Ecto neural progenitor cell (in vitro differentiated cells): Measurements from ENCODE around the gene GPR162.
A peak's percentile ranks its signal among the peaks of the same experiment; 100 is the strongest.

ENCODE experiments used
- DNase-seq: peaks from one replicate; pipeline ENCODE4 v3.0.0-alpha.2; 2018; ENCODE audit warnings: low spot score

The GPR162 gene

GRCh38 chr12:6788972-6789924 lies 32.4 kb upstream of the GPR162 start, which contains the start of gene CD4:
Gene CD4 (plus strand): TSS chr12:6789528. CDS start chr12:6800139, 10,611 bp downstream.
- no peak for DNase-seq

GRCh38 chr12:6790496-6791150 lies 31.0 kb upstream of the GPR162 start:
- no peak for DNase-seq

- DNase-seq = no peak
Measured at GRCh38 chr12:6791931-6792520, 29.6 kb upstream of the GPR162 start.

- DNase-seq = no peak
Measured at GRCh38 chr12:6792522-6793201, 29.0 kb upstream of the GPR162 start.

GRCh38 chr12:6795088-6795487 lies 26.5 kb upstream of the GPR162 start:
- no peak for DNase-seq

- DNase-seq = no peak
Measured at GRCh38 chr12:6796576-6796975, 25.0 kb upstream of the GPR162 start.

- no peak for DNase-seq
Measured at GRCh38 chr12:6799147-6799546, 22.5 kb upstream of the GPR162 start.

- DNase-seq = no peak
Measured at GRCh38 chr12:6807170-6807569, 14.5 kb upstream of the GPR162 start.

- no peak for DNase-seq
Measured at GRCh38 chr12:6809056-6809455, 12.6 kb upstream of the GPR162 start.

- DNase-seq = no peak
Measured at GRCh38 chr12:6810758-6811157, 10.9 kb upstream of the GPR162 start.

- DNase-seq = no peak
Measured at GRCh38 chr12:6813363-6813762, 8.3 kb upstream of the GPR162 start.

- DNase-seq = no peak
Measured at GRCh38 chr12:6816598-6816997, 5.0 kb upstream of the GPR162 start.

GRCh38 chr12:6817098-6817497 lies 4.5 kb upstream of the GPR162 start:
- no peak for DNase-seq

- no peak for DNase-seq
Measured at GRCh38 chr12:6817662-6818157, 3.9 kb upstream of the GPR162 start.

- peak; percentile 78 for DNase-seq
Measured at GRCh38 chr12:6818222-6818621, 3.4 kb upstream of the GPR162 start.

GRCh38 chr12:6818645-6819044 lies 3.0 kb upstream of the GPR162 start:
- peak; percentile 52 for DNase-seq

GRCh38 chr12:6819106-6820030 lies 2.3 kb upstream of the GPR162 start:
- peak; percentile 58 for DNase-seq

GRCh38 chr12:6820166-6820565 lies 1.5 kb upstream of the GPR162 start:
- DNase-seq = peak; percentile 66

GRCh38 chr12:6822426-6823135 lies 960 bp downstream of the GPR162 start:
- peak; percentile 46 for DNase-seq
